HG03520 (cell line): ENCODE data around the gene AGTR1.
"Not testable (repeated sequence)": the region's sequence is repeated elsewhere in the genome, so short reads cannot be mapped to it uniquely, and the experiment has no call there.

ENCODE experiments used
- ATAC-seq: cut with Tn5 transposase; IDR thresholded peaks from one replicate; pipeline ENCODE4 v1.9.1; 2021; ENCODE audit warnings: mild to moderate bottlenecking, moderate library complexity; ENCODE audit not compliant: unreplicated experiment

Gene AGTR1

DNA sequence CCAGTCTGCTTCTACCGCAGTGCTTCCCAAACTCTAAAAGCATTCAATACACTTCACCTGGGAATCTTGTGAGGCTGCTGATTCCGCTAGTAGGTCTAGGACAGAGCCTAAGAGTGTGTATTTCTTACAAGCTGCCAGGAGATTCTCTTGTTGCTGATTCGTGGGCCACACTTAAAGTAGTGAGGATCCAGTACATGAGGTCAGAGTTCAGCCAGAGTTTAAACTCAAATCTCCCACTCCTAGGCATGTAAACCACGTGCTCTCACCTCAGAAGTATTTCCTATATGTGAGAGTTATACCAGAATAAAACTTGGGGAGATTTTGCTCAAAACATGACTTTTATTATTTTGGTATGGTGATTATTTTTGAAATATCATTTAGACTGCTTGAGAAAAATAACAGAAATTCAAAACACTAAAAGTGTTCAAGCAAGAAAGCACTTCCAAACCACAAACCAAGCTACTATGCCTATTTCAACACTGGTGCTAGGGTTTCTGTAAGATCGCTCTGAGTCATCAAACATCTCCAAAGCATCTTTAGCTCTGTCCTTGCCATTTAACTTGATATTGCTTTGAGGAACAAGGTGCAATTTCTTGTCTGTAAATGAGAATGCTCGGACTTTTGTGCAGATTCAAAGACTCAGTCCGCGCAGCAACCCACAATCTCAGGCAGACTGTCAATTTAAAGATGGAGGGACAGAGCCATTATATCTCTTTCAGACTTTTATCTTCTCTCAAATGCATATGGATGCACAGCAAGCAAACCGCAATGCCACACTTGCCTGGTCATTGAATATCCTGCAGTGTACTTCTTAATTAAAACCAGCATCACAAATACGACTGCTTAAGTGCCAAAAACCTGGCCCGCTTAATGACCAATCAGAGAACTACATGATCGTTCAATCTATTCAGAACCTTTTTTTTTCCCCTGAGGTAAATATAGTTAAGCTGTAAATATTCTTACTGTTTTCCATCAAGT is 59.8 kb downstream of the AGTR1 start:
- no peak for ATAC-seq

- no peak for ATAC-seq
Measured at GRCh38 chr3:148758303-148758884, 60.7 kb downstream of the AGTR1 start.

GRCh38 chr3:148759430-148759829 is 61.7 kb downstream of the AGTR1 start:
- ATAC-seq = no peak

GRCh38 chr3:148763156-148763680 is 65.5 kb downstream of the AGTR1 start:
- no peak for ATAC-seq

- no peak for ATAC-seq
Measured at GRCh38 chr3:148763986-148764935, 66.6 kb downstream of the AGTR1 start.

- ATAC-seq = no peak
Measured at GRCh38 chr3:148772361-148772760, 74.7 kb downstream of the AGTR1 start.

- no peak for ATAC-seq
Measured at GRCh38 chr3:148772835-148773234, 75.1 kb downstream of the AGTR1 start.

GRCh38 chr3:148773805-148774204 is 76.1 kb downstream of the AGTR1 start:
- no peak for ATAC-seq

- ATAC-seq = no peak
Measured at GRCh38 chr3:148778926-148779325, 81.2 kb downstream of the AGTR1 start.

- not testable (repeated sequence) for ATAC-seq
Measured at GRCh38 chr3:148785026-148785425, 87.3 kb downstream of the AGTR1 start.

DNA sequence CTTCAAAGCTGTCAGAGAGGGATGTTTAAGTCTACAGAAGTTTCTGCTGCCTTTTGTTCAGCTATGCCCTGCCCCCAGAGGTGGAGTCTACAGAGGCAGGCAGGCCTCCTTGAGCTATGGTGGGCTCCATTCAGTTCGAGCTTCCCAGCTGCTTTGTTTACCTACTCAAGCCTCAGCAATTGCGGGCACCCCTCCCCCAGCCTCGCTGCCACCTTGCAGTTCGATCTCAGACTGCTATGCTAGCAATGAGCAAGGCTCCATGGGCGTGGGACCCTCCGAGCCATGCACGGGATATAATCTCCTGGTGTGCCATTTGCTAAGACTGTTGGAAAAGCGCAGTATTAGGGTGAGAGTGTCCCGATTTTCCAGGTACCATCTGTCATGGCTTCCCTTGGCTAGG is 88.5 kb downstream of the AGTR1 start:
- not testable (repeated sequence) for ATAC-seq

DNA sequence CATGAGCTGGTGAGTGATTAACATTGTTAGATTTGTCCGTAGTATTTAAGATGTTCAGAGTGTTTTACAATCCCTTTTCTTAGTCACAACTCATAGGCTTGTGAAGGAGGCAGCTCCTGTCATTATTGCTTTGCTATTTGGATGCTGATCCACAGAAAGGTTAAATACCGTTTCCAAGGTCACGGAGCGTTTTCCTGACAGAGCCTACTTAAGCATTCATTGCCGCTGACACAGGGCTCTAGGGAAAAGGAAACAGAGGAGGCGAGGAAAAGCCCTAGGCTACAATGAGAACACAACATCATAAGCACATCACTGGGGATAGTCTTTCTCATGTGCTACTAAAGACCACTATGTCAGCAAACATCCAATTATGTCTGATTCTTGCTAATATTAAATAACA is 91.4 kb downstream of the AGTR1 start:
- no peak for ATAC-seq

DNA sequence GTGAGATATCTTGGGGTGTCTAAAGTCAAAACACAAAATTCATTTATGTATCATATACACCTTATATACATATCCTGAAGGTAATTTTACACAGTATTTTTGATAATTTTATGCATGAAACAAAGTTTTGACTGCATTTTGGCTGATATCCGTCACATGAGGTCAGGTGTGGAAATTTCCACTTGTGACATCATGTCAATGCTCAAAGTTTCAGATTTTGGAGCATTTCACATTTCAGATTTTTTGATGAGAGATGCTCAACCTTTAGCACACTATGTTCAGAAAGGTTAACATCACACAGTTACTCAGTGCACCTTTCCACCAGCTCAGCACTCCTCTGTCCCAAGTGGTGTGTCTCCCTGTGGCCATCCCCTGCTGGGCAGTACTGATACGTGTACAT is 92.2 kb downstream of the AGTR1 start:
- ATAC-seq = no peak

GRCh38 chr3:148790370-148790769 is 92.7 kb downstream of the AGTR1 start:
- no peak for ATAC-seq

DNA sequence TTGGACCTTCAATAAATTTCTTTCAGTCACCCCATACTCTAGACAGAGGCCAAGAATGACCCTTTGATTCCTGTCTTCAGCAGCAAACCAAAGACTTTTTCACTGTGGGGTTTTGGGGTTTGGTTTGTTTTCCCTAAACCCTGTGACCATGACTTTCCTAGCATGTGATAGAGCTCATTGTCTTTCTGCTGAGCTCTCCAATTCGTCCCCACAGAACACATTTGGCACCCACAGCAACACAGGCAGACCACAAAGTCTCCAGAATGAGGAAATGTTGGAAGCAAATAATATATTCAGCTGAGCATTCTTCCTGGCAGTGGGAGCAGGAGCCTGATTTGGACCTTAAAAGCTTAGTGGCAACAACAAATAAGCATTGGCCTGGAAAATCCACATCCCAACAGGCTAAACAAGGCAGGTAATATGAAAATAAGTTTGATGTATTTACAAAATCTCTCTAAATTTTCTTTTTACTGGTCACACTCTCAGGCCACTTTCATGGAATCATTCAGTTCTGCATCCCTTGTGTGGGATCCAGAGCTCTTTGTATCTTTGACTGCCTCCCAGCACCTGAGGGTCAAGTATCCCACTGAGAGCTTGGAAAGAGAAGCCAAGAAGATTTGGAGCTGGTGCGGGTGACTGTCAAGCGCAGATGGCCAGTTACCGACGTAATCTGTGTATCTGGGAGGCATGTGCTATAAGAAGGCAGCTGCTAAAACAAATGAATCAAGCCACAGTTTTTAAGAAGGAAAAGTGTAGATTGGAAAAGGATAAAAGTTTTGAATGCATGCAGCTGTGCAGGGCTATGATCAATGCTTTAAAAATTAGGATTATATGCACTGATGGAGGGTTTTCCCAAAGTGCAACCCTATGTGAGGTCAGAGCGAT is 93.4 kb downstream of the AGTR1 start:
- no peak for ATAC-seq

DNA sequence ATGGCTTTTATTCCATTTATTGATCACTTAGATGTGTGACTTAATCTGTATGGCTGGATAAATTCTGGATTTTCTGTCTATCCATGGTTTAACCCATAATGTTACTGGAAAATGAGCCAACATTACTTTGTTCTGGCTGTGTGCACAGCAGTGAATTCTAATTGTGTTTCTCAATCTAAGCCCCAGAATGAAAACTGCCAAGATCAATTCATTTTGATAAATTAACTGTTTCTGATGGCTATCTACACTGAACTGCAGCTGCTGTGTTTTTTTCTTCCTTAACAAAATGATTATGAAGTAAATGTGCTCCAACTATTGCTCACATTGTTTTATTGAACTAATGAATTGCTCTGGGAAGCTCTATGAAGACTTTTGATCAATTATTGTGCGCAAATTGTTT is 94.2 kb downstream of the AGTR1 start:
- no peak for ATAC-seq

GRCh38 chr3:148792516-148792915 is 94.8 kb downstream of the AGTR1 start:
- no peak for ATAC-seq
